Kidney (tissue), 14 donors: Measurements from ENCODE around the gene YAE1. TPM values are rescaled to one million over a fixed set of nuclear protein-coding genes. Genes with fewer than 3 reads are reported as not detected.

Source experiments
- DNase-seq, 5 donors: peaks; one replicate each; pipeline ENCODE4 v3.0.0-alpha.2; 2013 to 2020
- FAIRE-seq: peaks from 2 replicates; lab custom pipeline; 2012; peaks lifted over from hg19 to GRCh38; lab: Jason Lieb, UNC
- H3K27ac ChIP-seq, 2 donors: one replicate each; pipeline ENCODE4 v1.7.0; 2013; ENCODE audit warnings: low read depth in 2 of 2, low read length in 2 of 2, inconsistent platforms in 1 of 2
- H3K27me3 ChIP-seq: one replicate; pipeline ENCODE4 v1.7.1; 2013; ENCODE audit warnings: low read length, inconsistent platforms; ENCODE audit not compliant: control insufficient read depth, insufficient read depth
- H3K36me3 ChIP-seq, 3 donors: one replicate each; pipeline versions ENCODE4 v1.7.0 to v1.7.1; 2013; ENCODE audit warnings: low read length in 3 of 3, control low read depth in 1 of 3, inconsistent platforms in 1 of 3; ENCODE audit not compliant: insufficient read depth in 3 of 3, control insufficient read depth in 2 of 3
- H3K4me1 ChIP-seq, 3 donors: one replicate each; pipeline versions ENCODE4 v1.7.0 to v1.7.1; 2013; ENCODE audit warnings: low read length in 3 of 3, inconsistent platforms in 1 of 3, low read depth in 1 of 3; ENCODE audit not compliant: control insufficient read depth in 2 of 3, insufficient read depth in 2 of 3
- H3K4me3 ChIP-seq, 3 donors: one replicate each; pipeline versions ENCODE4 v1.7.0 to v1.8.1; 2013; ENCODE audit warnings: low read length in 3 of 3, control low read depth in 1 of 3, inconsistent platforms in 1 of 3
- H3K9ac ChIP-seq, 3 donors: one replicate each; pipeline versions ENCODE4 v1.7.0 to v1.7.1; 2013; ENCODE audit warnings: low read length in 3 of 3, control low read depth in 1 of 3, inconsistent platforms in 1 of 3
- H3K9me3 ChIP-seq, 3 donors: one replicate each; pipeline versions ENCODE4 v1.7.0 to v1.7.1; 2013; ENCODE audit warnings: low read length in 3 of 3, control low read depth in 1 of 3, inconsistent platforms in 1 of 3; ENCODE audit not compliant: control insufficient read depth in 2 of 3, insufficient read depth in 1 of 3
- CTCF ChIP-seq: IDR thresholded peaks from 3 replicates; pipeline ENCODE4 v1.5.1; 2012; ENCODE audit warnings: mild to moderate bottlenecking, moderate library complexity, borderline replicate concordance; ENCODE audit not compliant: insufficient read depth; ENCODE audit errors: extremely low read depth
- intact Hi-C: fragments of 100-400 bp; cut with DNase I; formaldehyde crosslinking; loops from one replicate; pipeline ENCODE4 v1.11.1; 2022
- polyA plus RNA-seq: library from polyadenylated mRNA; stranded (reverse); fragments of 350-450 nt; fragmentation: Illumina TruSeq; extraction: RNeasy Lipid Tissue Mini Kit (QIAGEN cat#74804); gene quantifications from one replicate; pipeline ENCODE4 v1.2.3, GENCODE V29; 2014; ENCODE audit warnings: low read depth, low replicate concordance; ENCODE audit not compliant: insufficient read depth
- total RNA-seq: library from RNA; stranded (reverse); fragmentation: NEBNext Ultra II Directional; extraction: Animal tissue kit (Norgen Biotek cat#: 25700); gene quantifications from one replicate; pipeline ENCODE4 v1.2.1, GENCODE V29; 2021
- donor health status: control.
- donor health status: control.
- donor health status: control.
- donor health status: control.
- donor health status: control.
- donor health status: DM: yes; HTN: yes; CAD: no.
- donor health status: Normal renal cell carcinoma (clear cell type).

Gene YAE1
- total and polyA plus RNA-seq, 2 donors from 2014 or later: 19.7 to 25.0 TPM

- no peaks in the 10 kb centered on the region for H3K9me3 ChIP-seq
- no peak overlapping the region for H3K4me3 ChIP-seq
- TF ChIP-seq CTCF: no peak
- H3K4me1 ChIP-seq: no peaks in the 10 kb centered on the region
- intact Hi-C loops: no loop called here
- H3K27me3 ChIP-seq: no peaks in the 10 kb centered on the region
- H3K36me3 ChIP-seq: no peaks in the 10 kb centered on the region
- H3K27ac ChIP-seq: no peak overlapping the region
- no peak overlapping the region for H3K9ac ChIP-seq
- FAIRE-seq: no peak
- DNase-seq: no peak
Observed at GRCh38 chr7:39587393-39587792, 21.2 kb downstream of the YAE1 start.

- FAIRE-seq: no peak
- TF ChIP-seq CTCF: no peak
- intact Hi-C loops: no loop called here
- H3K4me3 ChIP-seq: no peak overlapping the region
- H3K27ac ChIP-seq: no peak overlapping the region
- no peaks in the 10 kb centered on the region for H3K36me3 ChIP-seq
- no peak overlapping the region for H3K9ac ChIP-seq
- peak in 1 of 5 donors; percentile 26 for DNase-seq
- no peaks in the 10 kb centered on the region for H3K9me3 ChIP-seq
- H3K4me1 ChIP-seq: no peaks in the 10 kb centered on the region
- no peaks in the 10 kb centered on the region for H3K27me3 ChIP-seq
Observed at GRCh38 chr7:39588416-39588815, 22.2 kb downstream of the YAE1 start.

- Histone ChIP-seq H3K4me1 (no peaks in the 10 kb centered on the region), H3K9ac (no peak overlapping the region), H3K36me3 (no peaks in the 10 kb centered on the region), H3K27me3 (no peaks in the 10 kb centered on the region), H3K4me3 (no peak overlapping the region), H3K27ac (no peak overlapping the region), H3K9me3 (no peaks in the 10 kb centered on the region)
- FAIRE-seq: no peak
- intact Hi-C loops: no loop called here
- no peak for TF ChIP-seq CTCF
- peak in 1 of 5 donors; percentile 25 for DNase-seq
Observed at GRCh38 chr7:39589323-39590111, 23.3 kb downstream of the YAE1 start.

GRCh38 chr7:39592586-39592985, 26.4 kb downstream of the YAE1 start:
- intact Hi-C loops: no loop called here
- Histone ChIP-seq H3K27me3 (no peaks in the 10 kb centered on the region), H3K9ac (no peak overlapping the region), H3K4me1 (no peaks in the 10 kb centered on the region), H3K27ac (no peak overlapping the region), H3K9me3 (no peaks in the 10 kb centered on the region), H3K4me3 (no peak overlapping the region), H3K36me3 (no peaks in the 10 kb centered on the region)
- FAIRE-seq: no peak
- no peak for DNase-seq
- TF ChIP-seq CTCF: no peak
